HG03378 (cell line): ENCODE measurements around the gene CIZ1.
"Not testable (repeated sequence)": the region's sequence is repeated elsewhere in the genome, so short reads cannot be mapped to it uniquely, and the experiment has no call there.

ENCODE experiments used
- ATAC-seq: cut with Tn5 transposase; IDR thresholded peaks from one replicate; pipeline ENCODE4 v1.9.1; 2021; ENCODE audit warnings: mild to moderate bottlenecking, moderate library complexity; ENCODE audit not compliant: unreplicated experiment

CIZ1 gene

DNA sequence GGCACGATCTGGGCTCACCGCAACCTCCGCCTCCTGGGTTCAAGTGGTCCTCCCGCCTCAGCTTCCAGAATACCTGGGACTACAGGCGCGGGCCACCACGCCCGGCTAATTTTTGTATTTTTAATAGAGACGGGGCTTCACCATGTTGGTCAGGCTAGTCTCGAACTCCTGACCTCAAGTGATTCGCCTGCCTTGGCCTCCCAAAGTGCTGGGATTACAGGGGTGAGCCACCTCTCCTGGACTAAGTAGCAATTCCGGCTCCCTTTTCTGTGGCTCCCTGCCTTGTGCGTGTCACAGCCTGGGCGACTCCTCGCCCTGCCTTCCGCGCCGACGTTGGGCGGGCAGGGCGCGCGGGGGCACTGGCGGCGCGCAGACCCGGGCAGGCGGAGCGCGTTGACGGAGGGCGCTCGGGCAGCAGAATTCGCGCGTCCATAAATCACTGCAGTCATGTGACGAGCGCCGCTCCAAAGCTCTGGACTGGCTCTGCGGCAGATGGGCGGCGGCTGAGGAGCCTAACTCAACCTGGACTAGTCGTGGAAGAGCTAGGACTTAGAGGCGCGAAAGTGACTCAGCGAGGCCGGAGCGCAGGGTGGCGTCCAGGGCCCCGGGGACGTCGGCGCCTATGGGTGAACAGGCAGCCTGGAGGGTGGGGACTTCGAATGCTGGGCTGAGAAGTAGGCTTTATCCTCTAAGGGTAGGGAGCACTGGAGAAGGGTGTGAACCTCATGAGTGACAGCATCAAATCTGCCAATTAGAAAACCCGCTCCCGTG is 1.4 kb upstream of the CIZ1 start:
- ATAC-seq, result no peak

DNA sequence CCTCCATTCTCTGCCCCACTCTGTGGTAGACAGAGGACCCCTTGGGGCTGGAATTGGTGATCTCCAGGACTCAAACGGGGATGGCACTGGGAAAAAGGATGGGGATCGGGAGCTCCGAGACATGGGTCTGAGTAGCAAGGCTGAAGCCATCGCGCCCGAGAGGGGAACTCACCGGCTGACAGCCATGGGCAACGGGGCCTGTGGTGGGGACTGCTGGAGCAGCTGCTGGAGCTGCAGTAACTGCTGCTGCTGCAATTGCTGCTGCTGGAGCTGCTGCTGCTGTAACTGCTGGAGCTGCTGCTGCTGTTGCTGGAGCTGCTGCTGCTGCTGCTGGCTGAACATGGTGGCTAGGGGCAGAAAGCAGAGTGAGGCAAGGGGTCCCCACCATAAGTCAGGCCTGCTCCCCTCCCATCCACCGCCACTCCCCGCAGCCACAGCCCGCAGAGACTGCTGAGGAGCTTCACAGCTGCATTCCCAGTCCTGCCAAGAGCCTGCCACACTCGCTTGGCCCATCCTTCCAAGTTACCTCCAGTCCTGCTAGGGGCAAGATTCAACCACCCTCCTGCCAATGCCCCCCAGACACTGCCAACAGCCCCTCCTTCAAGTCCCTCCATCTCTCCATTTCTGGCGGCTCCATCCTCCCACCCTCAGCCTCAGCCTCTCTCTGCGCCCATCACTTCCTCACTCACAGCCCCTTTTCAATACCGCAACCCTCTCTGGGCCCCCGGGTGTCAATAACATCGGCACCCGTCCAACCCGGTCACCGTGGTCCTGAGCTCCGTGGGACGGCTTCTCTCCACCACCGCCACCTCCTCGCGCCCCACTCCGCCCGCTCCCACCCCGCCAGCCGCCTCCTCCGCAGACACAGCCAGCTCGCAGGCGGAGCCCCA is 611 bp downstream of the CIZ1 start:
- no peak for ATAC-seq

DNA sequence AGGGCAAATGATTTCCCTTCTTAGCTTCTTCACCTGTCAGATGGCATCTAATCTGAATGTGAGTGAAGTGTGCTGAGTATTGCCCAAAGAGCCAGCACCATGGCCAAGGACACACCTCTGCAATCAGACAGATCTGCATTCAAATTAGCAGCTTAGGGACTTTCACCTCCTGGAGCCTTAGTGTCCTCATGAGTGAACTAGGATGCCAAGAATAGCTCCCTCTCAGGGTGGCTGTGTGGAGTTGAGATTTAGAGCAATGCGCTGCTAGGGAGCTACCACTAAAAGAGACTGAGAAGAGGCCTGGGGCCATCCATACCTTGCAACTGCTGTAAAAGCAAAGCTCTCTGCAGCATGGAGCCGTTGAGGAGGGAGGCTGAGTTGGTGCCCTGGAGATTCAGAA is 1.4 kb downstream of the CIZ1 start:
- ATAC-seq, result no peak

DNA sequence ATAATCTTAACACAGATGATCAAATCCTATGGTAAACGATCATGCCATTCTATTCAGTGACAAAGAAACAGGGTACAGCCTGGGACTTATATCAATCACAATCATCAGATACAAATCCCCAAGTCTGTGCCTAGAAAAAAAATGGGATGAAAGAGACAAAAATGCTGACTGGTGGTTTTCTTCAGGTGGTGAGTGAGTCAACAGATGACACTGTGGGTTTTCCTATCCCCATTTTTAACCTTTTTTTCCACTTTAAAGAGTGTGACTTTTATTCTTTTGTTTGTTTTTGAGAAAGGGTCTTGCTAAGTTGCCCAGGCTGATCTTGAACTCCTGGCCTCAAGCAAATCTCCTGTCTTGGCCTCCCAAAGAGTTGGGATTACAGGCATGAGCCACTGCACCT is 3.2 kb downstream of the CIZ1 start:
- ATAC-seq, result no peak

- ATAC-seq, result no peak
Observed at GRCh38 chr9:128187361-128187760, 4.0 kb downstream of the CIZ1 start.

GRCh38 chr9:128185979-128186965 is 5.1 kb downstream of the CIZ1 start:
- no peak for ATAC-seq

DNA sequence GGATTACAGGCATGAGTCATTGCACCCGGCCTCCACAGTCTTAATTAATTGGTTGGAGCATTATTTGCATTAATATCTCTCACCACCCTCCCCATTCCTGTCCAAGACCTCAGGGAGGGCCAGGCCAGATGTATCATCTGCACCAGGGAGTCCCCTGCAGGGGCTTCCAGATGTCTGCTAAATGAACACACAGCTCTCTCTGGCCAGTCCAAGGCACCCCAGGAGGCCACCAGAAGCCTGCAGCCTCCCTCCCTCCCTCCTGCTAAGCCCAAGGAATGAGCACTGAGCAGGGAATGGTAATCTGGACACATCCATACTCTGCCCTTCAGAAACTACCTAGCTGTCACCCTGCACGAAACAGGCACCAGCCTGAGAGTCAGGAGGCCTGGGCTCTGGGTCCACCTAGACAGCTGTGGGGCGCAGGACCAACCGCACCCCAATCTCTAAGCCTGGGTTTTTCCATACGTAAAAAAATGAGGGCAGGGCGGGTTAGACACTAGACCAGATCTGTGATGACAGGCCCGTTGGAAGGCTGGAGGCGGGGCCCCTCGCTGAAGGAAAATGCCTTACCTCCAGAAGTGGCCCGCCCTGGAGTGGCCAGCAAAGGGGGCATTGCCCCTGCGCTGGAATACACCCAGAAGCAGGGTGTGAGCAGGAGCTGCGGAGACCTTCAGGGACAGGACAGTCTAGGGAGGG is 8.3 kb downstream of the CIZ1 start:
- no peak for ATAC-seq

- ATAC-seq, result not testable (repeated sequence)
Observed at GRCh38 chr9:128181480-128181879, 9.9 kb downstream of the CIZ1 start.

- no peak for ATAC-seq
Observed at GRCh38 chr9:128180447-128180846, 10.9 kb downstream of the CIZ1 start.

- ATAC-seq, result no peak
Observed at GRCh38 chr9:128180001-128180400, 11.4 kb downstream of the CIZ1 start.

GRCh38 chr9:128178806-128179431 is 12.5 kb downstream of the CIZ1 start:
- no peak for ATAC-seq

DNA sequence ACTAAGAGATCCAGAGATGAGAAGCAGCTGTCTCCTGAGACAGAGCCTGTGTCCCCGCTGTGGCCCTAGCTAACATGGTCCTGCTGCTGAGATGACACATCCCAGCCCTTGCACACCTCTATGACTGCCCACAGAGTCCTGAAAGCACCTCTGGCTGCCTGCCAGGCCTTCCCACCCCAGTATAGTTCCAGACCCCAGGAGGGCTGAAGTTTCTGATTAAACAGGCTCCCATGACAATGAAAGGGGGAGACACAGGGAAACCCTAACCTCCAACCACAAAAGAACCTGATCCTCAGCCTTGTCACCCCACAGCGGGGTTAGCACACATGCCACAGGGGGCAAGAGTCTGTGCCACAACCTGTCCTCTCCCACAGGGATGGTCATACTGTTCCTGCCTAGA is 15.6 kb downstream of the CIZ1 start:
- ATAC-seq, result no peak

- no peak for ATAC-seq
Observed at GRCh38 chr9:128175102-128175563, 16.2 kb downstream of the CIZ1 start.

- no peak for ATAC-seq
Observed at GRCh38 chr9:128174062-128174461, 17.3 kb downstream of the CIZ1 start.

DNA sequence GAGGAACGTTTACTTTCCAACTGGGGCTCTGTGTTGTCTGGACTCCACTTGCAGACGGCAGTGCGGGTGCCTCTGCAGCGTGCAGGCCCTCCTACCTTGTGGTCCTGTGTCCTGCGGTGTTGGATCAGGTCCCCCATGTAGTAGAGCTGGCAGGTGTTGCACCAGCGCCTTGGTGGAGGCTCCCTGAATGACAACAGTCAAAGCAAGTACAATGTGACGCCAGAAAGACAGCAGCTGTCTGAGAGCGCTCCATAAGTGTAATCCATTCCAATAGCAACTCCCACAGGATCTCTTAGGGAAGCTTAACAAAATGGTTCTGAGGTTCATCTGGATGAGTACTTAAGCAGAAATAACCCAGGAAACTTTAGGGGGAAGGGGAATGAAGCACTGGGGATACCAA is 21.4 kb downstream of the CIZ1 start:
- no peak for ATAC-seq

- no peak for ATAC-seq
Observed at GRCh38 chr9:128169492-128169891, 21.9 kb downstream of the CIZ1 start.

GRCh38 chr9:128168731-128169308 is 22.6 kb downstream of the CIZ1 start:
- ATAC-seq, result no peak

- no peak for ATAC-seq
Observed at GRCh38 chr9:128167209-128167608, 24.2 kb downstream of the CIZ1 start.

DNA sequence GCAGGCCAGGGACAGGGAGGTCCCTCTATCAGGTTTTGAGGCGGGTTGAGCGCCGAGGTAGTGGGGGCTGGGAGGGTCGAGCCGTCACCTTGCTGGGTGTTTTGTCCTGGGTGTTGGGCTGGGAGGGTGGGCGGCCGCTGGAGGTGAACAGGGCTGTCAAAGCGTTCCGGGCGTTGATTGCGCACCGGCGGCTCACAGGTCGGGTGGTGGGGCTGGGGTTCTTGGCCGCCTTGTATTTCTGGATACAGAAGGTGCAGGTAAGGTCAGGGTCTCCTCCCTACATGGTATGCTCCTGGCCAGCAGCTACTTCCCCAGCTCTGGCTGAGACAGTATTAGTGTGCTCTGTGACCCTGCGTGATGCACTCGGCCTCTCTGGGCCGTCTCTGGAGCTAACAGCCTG is 25.2 kb downstream of the CIZ1 start:
- ATAC-seq, result no peak
